H9 (cell line): ENCODE results near the gene RAF1. TPM values are rescaled to one million over a fixed set of nuclear protein-coding genes. Genes with fewer than 3 reads are reported as not detected.

Experiments used
- DNase-seq: peaks from one replicate; pipeline ENCODE4 v3.0.0-alpha.2; 2017
- H2AFZ ChIP-seq: one replicate; pipeline ENCODE4 v1.6.1; 2013; ENCODE audit warnings: mild to moderate bottlenecking, low read length, control low read depth, moderate library complexity
- H2AK5ac ChIP-seq: 2 replicates; pipeline ENCODE4 v1.6.1; 2013; ENCODE audit warnings: low read length, control low read depth, mixed read lengths; ENCODE audit not compliant: insufficient read length
- H2BK120ac ChIP-seq: one replicate; pipeline ENCODE4 v1.6.1; 2013; ENCODE audit warnings: low read depth, mild to moderate bottlenecking, low read length, control low read depth, inconsistent platforms; ENCODE audit not compliant: poor library complexity, severe bottlenecking
- H2BK12ac ChIP-seq: 2 replicates; pipeline ENCODE4 v1.6.1; 2013; ENCODE audit warnings: low read length, control low read depth, mixed read lengths, low read depth; ENCODE audit not compliant: insufficient read length
- H2BK15ac ChIP-seq: 2 replicates; pipeline ENCODE4 v1.6.1; 2013; ENCODE audit warnings: low read depth, low read length, control low read depth
- H2BK20ac ChIP-seq: one replicate; pipeline ENCODE4 v1.6.1; 2013; ENCODE audit warnings: low read depth, mild to moderate bottlenecking, low read length, control low read depth, inconsistent platforms; ENCODE audit not compliant: poor library complexity, severe bottlenecking
- H2BK5ac ChIP-seq: 2 replicates; pipeline ENCODE4 v1.6.1; 2013; ENCODE audit warnings: low read length, control low read depth, mixed read lengths; ENCODE audit not compliant: insufficient read length
- H3K14ac ChIP-seq: 2 replicates; pipeline ENCODE4 v1.6.1; 2013; ENCODE audit warnings: low read length, control low read depth; ENCODE audit not compliant: insufficient read depth
- H3K18ac ChIP-seq: 2 replicates; pipeline ENCODE4 v1.6.1; 2013; ENCODE audit warnings: low read depth, mild to moderate bottlenecking, mixed read lengths, low read length, control low read depth; ENCODE audit not compliant: insufficient read length
- H3K23ac ChIP-seq: 2 replicates; pipeline ENCODE4 v1.6.1; 2013; ENCODE audit warnings: low read length, control low read depth, mixed read lengths, low read depth; ENCODE audit not compliant: insufficient read length
- H3K23me2 ChIP-seq: 2 replicates; pipeline ENCODE4 v1.6.1; 2013; ENCODE audit warnings: low read depth, mild to moderate bottlenecking, mixed read lengths, low read length, control low read depth; ENCODE audit not compliant: insufficient read length, poor library complexity, severe bottlenecking
- H3K27ac ChIP-seq: 2 replicates; pipeline ENCODE4 v1.5.1; 2013; ENCODE audit warnings: low read length, control low read depth, mixed read lengths, low read depth; ENCODE audit not compliant: insufficient read length
- H3K27me3 ChIP-seq: 2 replicates; pipeline ENCODE4 v1.6.1; 2013; ENCODE audit warnings: low read length, control low read depth, inconsistent platforms; ENCODE audit not compliant: insufficient read depth
- H3K4ac ChIP-seq: 2 replicates; pipeline ENCODE4 v1.6.1; 2013; ENCODE audit warnings: low read depth, mild to moderate bottlenecking, control low read depth, inconsistent platforms, low read length, moderate library complexity
- H3K4me1 ChIP-seq: 2 replicates; pipeline ENCODE4 v1.6.1; 2013; ENCODE audit warnings: low read length, control low read depth, inconsistent platforms; ENCODE audit not compliant: insufficient read depth
- H3K4me2 ChIP-seq: 2 replicates; pipeline ENCODE4 v1.6.1; 2013; ENCODE audit warnings: low read length, control low read depth, mixed read lengths; ENCODE audit not compliant: insufficient read length, insufficient read depth
- H3K56ac ChIP-seq: 2 replicates; pipeline ENCODE4 v1.6.1; 2013; ENCODE audit warnings: low read depth, mild to moderate bottlenecking, mixed read lengths, low read length, control low read depth; ENCODE audit not compliant: insufficient read length
- H3K79me1 ChIP-seq: 2 replicates; pipeline ENCODE4 v1.6.1; 2013; ENCODE audit warnings: low read depth, mild to moderate bottlenecking, moderate library complexity, low read length, control low read depth, inconsistent platforms; ENCODE audit not compliant: insufficient read depth, poor library complexity, severe bottlenecking
- H3K79me2 ChIP-seq: 2 replicates; pipeline ENCODE4 v1.6.1; 2013; ENCODE audit warnings: low read length, control low read depth, inconsistent platforms; ENCODE audit not compliant: insufficient read depth
- H3K9ac ChIP-seq: 2 replicates; pipeline ENCODE4 v1.6.1; 2013; ENCODE audit warnings: low read length, control low read depth, mixed read lengths; ENCODE audit not compliant: insufficient read length; ENCODE audit errors: extremely low read depth
- H3K9me3 ChIP-seq: one replicate; pipeline ENCODE4 v1.6.1; 2013; ENCODE audit warnings: low read depth, low read length, inconsistent platforms; ENCODE audit not compliant: control insufficient read depth
- H3T11ph ChIP-seq: one replicate; pipeline ENCODE4 v1.6.1; 2013; ENCODE audit warnings: mild to moderate bottlenecking, low read length, control low read depth, inconsistent platforms
- H4K20me1 ChIP-seq: one replicate; pipeline ENCODE4 v1.6.1; 2013; ENCODE audit not compliant: control insufficient read depth, insufficient read length, insufficient read depth
- H4K5ac ChIP-seq: 2 replicates; pipeline ENCODE4 v1.6.1; 2013; ENCODE audit warnings: low read depth, mild to moderate bottlenecking, mixed read lengths, low read length, control low read depth; ENCODE audit not compliant: insufficient read length
- H4K8ac ChIP-seq: replicated peaks from 2 replicates; pipeline ENCODE4 v1.6.1; 2013; ENCODE audit warnings: low read length, control low read depth, mixed read lengths, low read depth; ENCODE audit not compliant: insufficient read length
- H4K91ac ChIP-seq: 2 replicates; pipeline ENCODE4 v1.6.1; 2013; ENCODE audit warnings: low read depth, mild to moderate bottlenecking, moderate library complexity, mixed read lengths, low read length, control low read depth; ENCODE audit not compliant: insufficient read length
- H3K27ac Mint-ChIP-seq, 3 experiments: 2 replicates in 2 of 3; 3 replicates in 1 of 3; pipeline ENCODE4 v1.8.0; 2020 to 2021; ENCODE audit warnings: mixed read lengths in 3 of 3, mild to moderate bottlenecking in 1 of 3, moderate library complexity in 1 of 3
- H3K27me3 Mint-ChIP-seq: 2 replicates; pipeline ENCODE4 v1.8.0; 2021; ENCODE audit warnings: low read depth, mild to moderate bottlenecking, moderate library complexity, mixed read lengths
- H3K36me3 Mint-ChIP-seq, 3 experiments: 2 replicates in 2 of 3; 3 replicates in 1 of 3; pipeline ENCODE4 v1.8.0; 2020 to 2021; ENCODE audit warnings: low read depth in 3 of 3, mixed read lengths in 3 of 3; ENCODE audit not compliant: insufficient read depth in 1 of 3
- H3K4me1 Mint-ChIP-seq, 2 experiments: 2 replicates each; pipeline ENCODE4 v1.8.0; 2020; ENCODE audit warnings: mixed read lengths in 2 of 2
- H3K4me3 Mint-ChIP-seq, 2 experiments: 2 replicates in 1 of 2; 3 replicates in 1 of 2; pipeline ENCODE4 v1.8.0; 2020 to 2021; ENCODE audit warnings: mild to moderate bottlenecking in 2 of 2, mixed read lengths in 2 of 2, moderate library complexity in 1 of 2
- H3K9me3 Mint-ChIP-seq, 2 experiments: 2 replicates in 1 of 2; 3 replicates in 1 of 2; pipeline ENCODE4 v1.8.0; 2020; ENCODE audit warnings: mild to moderate bottlenecking in 2 of 2, mixed read lengths in 2 of 2, moderate library complexity in 1 of 2
- WGBS: extraction: QIAGEN DNeasy Blood & Tissue Kit; methylation state at CpG from one replicate; pipeline ENCODE4 v1.1.7; 2013; ENCODE audit warnings: missing lambda C conversion rate, low lambda C conversion rate, mixed read lengths; ENCODE audit not compliant: insufficient read length; ENCODE audit errors: extremely low coverage; 5-methylcytosine and 5-hydroxymethylcytosine counted together
- total RNA-seq: library from RNA; stranded (reverse); gene quantifications from 2 replicates; pipeline ENCODE4 v1.2.1, GENCODE V29; 2021
- TF ChIP-seq, protein P1 (sequence below): fragments of 200-600 bp; sonication (generic); conservative IDR thresholded peaks from 3 replicates; pipeline ENCODE4 v1.8.0; 2021; ENCODE audit warnings: antibody characterized with exemption, mild to moderate bottlenecking

Gene RAF1
- total RNA-seq, 1 experiment from 2014 or later: 112 TPM

DNA sequence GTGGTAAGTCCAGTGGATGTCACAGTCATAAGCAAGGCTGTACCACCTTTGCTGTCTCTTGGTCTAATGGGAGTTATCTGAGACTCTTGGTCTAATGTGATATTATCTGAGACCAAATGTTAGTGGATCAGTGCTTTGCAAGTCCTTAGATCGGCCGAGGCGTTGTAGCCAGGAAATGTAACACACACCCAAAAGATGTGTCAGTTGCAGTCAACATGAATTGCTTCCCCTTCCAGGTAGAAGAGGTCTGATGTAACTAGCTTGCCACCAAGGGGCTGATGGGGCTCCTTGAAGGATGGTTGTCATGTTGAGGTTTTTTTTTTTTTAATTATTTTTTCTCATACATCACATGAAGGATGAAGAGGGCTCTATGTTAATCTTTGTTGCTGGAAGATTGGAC lies 45.4 kb upstream of the RAF1 start:
- no peaks in the 10 kb centered on the region for H3K79me1 ChIP-seq
- Mint-ChIP-seq H3K36me3 (no peaks in the 10 kb centered on the region), H3K4me3 (no peak overlapping the region), H3K27ac (no peak overlapping the region), H3K4me1 (peaks cover 0 to 5% of the 10 kb centered on the region in 2 experiments; a peak in 2 of 4 replicates), H3K9me3 (no peaks in the 10 kb centered on the region), H3K27me3 (peaks cover 12% of the 10 kb centered on the region)
- no peaks in the 10 kb centered on the region for H3K9me3 ChIP-seq
- no peak overlapping the region for H3K9ac ChIP-seq
- H3K56ac ChIP-seq: no peak overlapping the region
- H3K4ac ChIP-seq: no peak overlapping the region
- no peak overlapping the region for H3K14ac ChIP-seq
- DNase-seq: no peak
- TF ChIP-seq, protein P1, sequence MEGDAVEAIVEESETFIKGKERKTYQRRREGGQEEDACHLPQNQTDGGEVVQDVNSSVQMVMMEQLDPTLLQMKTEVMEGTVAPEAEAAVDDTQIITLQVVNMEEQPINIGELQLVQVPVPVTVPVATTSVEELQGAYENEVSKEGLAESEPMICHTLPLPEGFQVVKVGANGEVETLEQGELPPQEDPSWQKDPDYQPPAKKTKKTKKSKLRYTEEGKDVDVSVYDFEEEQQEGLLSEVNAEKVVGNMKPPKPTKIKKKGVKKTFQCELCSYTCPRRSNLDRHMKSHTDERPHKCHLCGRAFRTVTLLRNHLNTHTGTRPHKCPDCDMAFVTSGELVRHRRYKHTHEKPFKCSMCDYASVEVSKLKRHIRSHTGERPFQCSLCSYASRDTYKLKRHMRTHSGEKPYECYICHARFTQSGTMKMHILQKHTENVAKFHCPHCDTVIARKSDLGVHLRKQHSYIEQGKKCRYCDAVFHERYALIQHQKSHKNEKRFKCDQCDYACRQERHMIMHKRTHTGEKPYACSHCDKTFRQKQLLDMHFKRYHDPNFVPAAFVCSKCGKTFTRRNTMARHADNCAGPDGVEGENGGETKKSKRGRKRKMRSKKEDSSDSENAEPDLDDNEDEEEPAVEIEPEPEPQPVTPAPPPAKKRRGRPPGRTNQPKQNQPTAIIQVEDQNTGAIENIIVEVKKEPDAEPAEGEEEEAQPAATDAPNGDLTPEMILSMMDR: no peak
- no peak overlapping the region for H2BK15ac ChIP-seq
- no peak overlapping the region for H3K23ac ChIP-seq
- no peaks in the 10 kb centered on the region for H3K4me1 ChIP-seq
- H3K27me3 ChIP-seq: no peaks in the 10 kb centered on the region
- H3K79me2 ChIP-seq: no peaks in the 10 kb centered on the region
- H3K18ac ChIP-seq: no peak overlapping the region
- H2BK20ac ChIP-seq: no peak overlapping the region
- H3K4me2 ChIP-seq: no peak overlapping the region
- no peaks in the 10 kb centered on the region for H4K20me1 ChIP-seq
- no peak overlapping the region for H4K8ac ChIP-seq
- no peak overlapping the region for H3T11ph ChIP-seq
- no CpG with 5 or more reads among the region's 3 CpGs for WGBS
- no peak overlapping the region for H2BK5ac ChIP-seq
- no peak overlapping the region for H4K91ac ChIP-seq
- H4K5ac ChIP-seq: no peak overlapping the region
- no peak overlapping the region for H2AFZ ChIP-seq
- no peak overlapping the region for H2AK5ac ChIP-seq
- no peak overlapping the region for H3K27ac ChIP-seq
- H2BK12ac ChIP-seq: no peak overlapping the region
- no peaks in the 10 kb centered on the region for H3K23me2 ChIP-seq
- H2BK120ac ChIP-seq: no peak overlapping the region
